Nephron (organoid): ENCODE data around the gene MAN2B1.
A peak's percentile ranks its signal among the peaks of the same experiment; 100 is the strongest.
"Not testable (repeated sequence)": the region's sequence is repeated elsewhere in the genome, so short reads cannot be mapped to it uniquely, and the experiment has no call there.

ENCODE experiments used
- H3K27ac Mint-ChIP-seq, 3 experiments: 2 replicates each; pipeline ENCODE4 v1.8.0; 2020; ENCODE audit warnings: mixed read lengths in 3 of 3, mild to moderate bottlenecking in 2 of 3, moderate library complexity in 1 of 3
- H3K27me3 Mint-ChIP-seq: 2 replicates; pipeline ENCODE4 v1.8.0; 2021; ENCODE audit warnings: low read depth, mild to moderate bottlenecking, moderate library complexity, mixed read lengths
- H3K36me3 Mint-ChIP-seq: 2 replicates; pipeline ENCODE4 v1.8.0; 2020; ENCODE audit warnings: low read depth, mixed read lengths
- H3K4me1 Mint-ChIP-seq: 2 replicates; pipeline ENCODE4 v1.8.0; 2020; ENCODE audit warnings: mixed read lengths
- H3K4me3 Mint-ChIP-seq, 3 experiments: 2 replicates each; pipeline ENCODE4 v1.8.0; 2020; ENCODE audit warnings: mild to moderate bottlenecking in 3 of 3, mixed read lengths in 3 of 3, moderate library complexity in 2 of 3
- H3K9me3 Mint-ChIP-seq: 2 replicates; pipeline ENCODE4 v1.8.0; 2020; ENCODE audit warnings: mixed read lengths
- TF ChIP-seq, protein P1 (sequence below), 3 experiments: fragments of 200-600 bp; sonication (generic); IDR thresholded peaks; one replicate each; pipeline ENCODE4 v1.5.0; 2021; ENCODE audit warnings: antibody characterized with exemption in 3 of 3; ENCODE audit not compliant: unreplicated experiment in 3 of 3

Gene MAN2B1

DNA sequence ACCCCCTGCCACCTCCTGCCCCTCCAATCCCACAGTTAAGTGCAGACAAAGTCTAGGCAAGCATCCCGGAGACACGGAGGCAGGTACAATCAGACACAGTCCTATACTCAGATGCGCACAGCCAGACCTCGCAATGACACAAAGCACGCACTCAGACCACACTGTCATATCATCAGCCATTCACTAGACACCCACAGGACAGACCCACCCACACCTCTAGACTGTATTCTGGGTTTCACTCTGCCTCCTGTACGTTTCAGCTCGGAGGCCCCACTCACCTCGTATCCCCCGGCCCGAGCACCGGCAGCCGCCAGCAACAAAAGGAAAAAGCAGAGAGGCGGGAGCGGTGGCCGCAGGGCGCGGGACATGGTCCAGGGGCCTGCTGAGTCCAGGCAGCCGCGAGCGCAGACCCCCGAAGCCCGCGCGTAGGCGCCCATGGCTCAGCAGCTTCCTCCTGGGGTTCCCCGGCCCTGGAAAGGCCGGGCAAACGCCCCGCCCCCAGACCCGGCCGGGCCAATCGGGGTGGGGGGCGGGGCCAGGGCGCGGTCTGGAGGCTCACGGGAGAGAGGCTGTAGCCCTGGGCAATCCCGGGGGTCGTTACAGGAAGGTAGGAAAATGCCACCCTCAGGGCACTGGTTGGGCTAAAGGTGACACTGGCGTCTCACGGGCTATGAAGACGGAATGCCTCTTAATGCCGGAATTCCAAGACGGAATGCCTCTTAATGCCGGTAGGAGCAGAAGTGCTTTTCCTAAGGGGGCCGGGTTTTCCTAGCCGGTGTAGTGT, at the start of gene MAN2B1, which contains the start of gene WDR83:
Gene MAN2B1 (minus strand): TSS at position 478 of the 784 bp plus-strand sequence. CDS start 41 bp downstream, at position 437.
Gene WDR83 (plus strand): TSS at position 543 of the 784 bp plus-strand sequence. CDS start 2,984 bp downstream, outside the sequence.
- TF ChIP-seq, protein P1, sequence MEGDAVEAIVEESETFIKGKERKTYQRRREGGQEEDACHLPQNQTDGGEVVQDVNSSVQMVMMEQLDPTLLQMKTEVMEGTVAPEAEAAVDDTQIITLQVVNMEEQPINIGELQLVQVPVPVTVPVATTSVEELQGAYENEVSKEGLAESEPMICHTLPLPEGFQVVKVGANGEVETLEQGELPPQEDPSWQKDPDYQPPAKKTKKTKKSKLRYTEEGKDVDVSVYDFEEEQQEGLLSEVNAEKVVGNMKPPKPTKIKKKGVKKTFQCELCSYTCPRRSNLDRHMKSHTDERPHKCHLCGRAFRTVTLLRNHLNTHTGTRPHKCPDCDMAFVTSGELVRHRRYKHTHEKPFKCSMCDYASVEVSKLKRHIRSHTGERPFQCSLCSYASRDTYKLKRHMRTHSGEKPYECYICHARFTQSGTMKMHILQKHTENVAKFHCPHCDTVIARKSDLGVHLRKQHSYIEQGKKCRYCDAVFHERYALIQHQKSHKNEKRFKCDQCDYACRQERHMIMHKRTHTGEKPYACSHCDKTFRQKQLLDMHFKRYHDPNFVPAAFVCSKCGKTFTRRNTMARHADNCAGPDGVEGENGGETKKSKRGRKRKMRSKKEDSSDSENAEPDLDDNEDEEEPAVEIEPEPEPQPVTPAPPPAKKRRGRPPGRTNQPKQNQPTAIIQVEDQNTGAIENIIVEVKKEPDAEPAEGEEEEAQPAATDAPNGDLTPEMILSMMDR (IDR thresholded peaks at IDR 0.05; ENCODE audit: unreplicated experiment in 3 of 3) = no peak
- no peaks in the 10 kb centered on the region for H3K9me3 Mint-ChIP-seq
- peaks cover 30% of the 10 kb centered on the region for H3K4me1 Mint-ChIP-seq
- peak within 1 kb of the TSS; percentile 97 to 99 (median 98) for H3K4me3 Mint-ChIP-seq
- peaks cover 9% of the 10 kb centered on the region for H3K36me3 Mint-ChIP-seq
- no peaks in the 10 kb centered on the region for H3K27me3 Mint-ChIP-seq
- peak within 1 kb of the TSS; percentile 44 to 88 (median 78) for H3K27ac Mint-ChIP-seq

DNA sequence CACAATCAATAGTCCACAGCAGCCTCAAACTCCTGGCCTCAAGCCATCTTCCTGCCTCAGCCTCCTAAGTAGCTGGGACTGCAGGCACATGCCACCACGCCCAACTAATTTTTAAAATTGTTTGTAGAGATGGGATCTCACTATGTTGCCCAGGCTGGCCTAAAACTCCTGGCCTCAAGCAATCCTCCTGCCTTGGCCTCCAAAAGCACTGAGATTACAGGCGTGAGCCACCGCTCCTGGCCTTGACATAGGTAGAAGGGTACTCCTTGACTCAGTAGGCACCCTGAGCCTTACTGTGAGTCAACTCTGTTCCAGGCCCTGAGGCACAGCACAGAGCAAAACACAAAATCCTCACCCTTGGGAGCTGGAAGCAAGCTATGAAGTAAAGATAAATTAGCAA, 49.4 kb upstream of the MAN2B1 start:
- peaks cover 69% of the 10 kb centered on the region for H3K36me3 Mint-ChIP-seq
- H3K4me3 Mint-ChIP-seq = no peak overlapping the region
- H3K27ac Mint-ChIP-seq = no peak overlapping the region
- H3K4me1 Mint-ChIP-seq = peaks cover 6% of the 10 kb centered on the region
- H3K27me3 Mint-ChIP-seq = no peaks in the 10 kb centered on the region
- no peaks in the 10 kb centered on the region for H3K9me3 Mint-ChIP-seq
- TF ChIP-seq, protein P1 (IDR thresholded peaks at IDR 0.05; ENCODE audit: unreplicated experiment in 3 of 3) = no peak

DNA sequence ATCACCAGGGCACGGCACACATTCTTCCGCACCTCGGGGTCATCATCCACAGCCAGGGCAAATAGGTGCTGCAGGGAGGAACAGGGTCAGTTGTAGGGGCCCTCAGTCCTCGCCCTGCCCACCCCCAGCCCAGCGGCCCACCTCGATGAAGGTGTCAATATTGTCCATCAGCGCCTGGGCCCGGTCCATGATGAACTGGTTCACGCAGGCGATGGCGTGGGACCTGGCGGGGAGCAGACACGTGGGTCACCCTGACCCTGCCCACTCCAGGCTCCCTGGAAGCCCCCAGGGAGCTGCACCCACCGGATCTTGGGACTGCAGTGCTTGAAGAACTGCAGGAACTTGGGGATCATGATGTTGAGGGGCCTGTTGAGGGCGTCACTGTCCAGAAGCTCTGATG, 48.6 kb upstream of the MAN2B1 start:
- Mint-ChIP-seq H3K4me3 (no peak overlapping the region), H3K9me3 (no peaks in the 10 kb centered on the region), H3K4me1 (no peaks in the 10 kb centered on the region)

DNA sequence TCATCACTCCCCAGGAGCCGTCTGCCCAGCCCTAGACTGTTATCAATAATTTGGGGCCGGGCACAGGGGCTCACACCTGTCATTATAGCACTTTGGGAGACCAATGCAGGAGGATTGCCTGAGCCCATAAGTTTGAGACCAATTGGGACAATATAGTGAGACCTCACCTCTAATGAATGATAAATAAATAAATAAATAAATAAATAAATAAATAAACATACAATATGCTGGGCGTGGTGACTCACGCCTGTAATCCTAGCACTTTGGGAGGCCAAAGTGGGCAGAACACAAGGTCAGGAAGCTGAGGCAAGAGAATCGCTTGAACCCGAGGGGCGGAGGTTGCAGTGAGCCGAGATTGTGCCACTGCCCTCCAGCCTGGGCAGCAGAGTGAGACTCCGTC, 46.8 kb upstream of the MAN2B1 start:
- not testable (repeated sequence) for H3K27me3 Mint-ChIP-seq, H3K4me3 Mint-ChIP-seq, H3K9me3 Mint-ChIP-seq, H3K27ac Mint-ChIP-seq, H3K4me1 Mint-ChIP-seq
- H3K36me3 Mint-ChIP-seq = peaks cover 70% of the 10 kb centered on the region

More for the DNA sequence above, 48.6 kb upstream of the MAN2B1 start:
- Mint-ChIP-seq H3K27ac (no peak overlapping the region), H3K27me3 (no peaks in the 10 kb centered on the region), H3K36me3 (peaks cover 71% of the 10 kb centered on the region)
- TF ChIP-seq, protein P1 (IDR thresholded peaks at IDR 0.05; ENCODE audit: unreplicated experiment in 3 of 3) = no peak

DNA sequence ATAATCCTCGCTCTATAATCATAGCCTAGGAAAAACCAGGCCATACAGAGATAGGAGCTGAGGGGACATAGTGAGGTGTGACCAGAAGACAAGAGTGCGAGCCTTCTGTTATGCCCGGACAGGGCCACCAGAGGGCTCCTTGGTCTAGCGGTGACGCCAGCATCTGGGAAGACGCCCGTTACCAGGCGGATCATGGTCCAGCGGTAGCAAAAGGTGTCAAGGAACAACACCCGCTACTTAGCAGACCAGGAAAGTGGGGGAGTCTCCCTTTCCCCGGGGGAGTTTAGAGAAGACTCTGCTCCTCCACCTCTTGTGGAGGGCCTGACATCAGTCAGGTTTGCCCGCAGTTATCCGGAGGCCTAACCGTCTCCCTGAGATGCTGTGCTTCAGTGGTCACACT, 45.5 kb upstream of the MAN2B1 start:
- H3K9me3 Mint-ChIP-seq, H3K27me3 Mint-ChIP-seq, H3K4me1 Mint-ChIP-seq, H3K27ac Mint-ChIP-seq, H3K4me3 Mint-ChIP-seq: not testable (repeated sequence)
- TF ChIP-seq, protein P1 (IDR thresholded peaks at IDR 0.05; ENCODE audit: unreplicated experiment in 3 of 3) = peak; percentile 23 to 38 (median 31)
- peaks cover 73% of the 10 kb centered on the region for H3K36me3 Mint-ChIP-seq

DNA sequence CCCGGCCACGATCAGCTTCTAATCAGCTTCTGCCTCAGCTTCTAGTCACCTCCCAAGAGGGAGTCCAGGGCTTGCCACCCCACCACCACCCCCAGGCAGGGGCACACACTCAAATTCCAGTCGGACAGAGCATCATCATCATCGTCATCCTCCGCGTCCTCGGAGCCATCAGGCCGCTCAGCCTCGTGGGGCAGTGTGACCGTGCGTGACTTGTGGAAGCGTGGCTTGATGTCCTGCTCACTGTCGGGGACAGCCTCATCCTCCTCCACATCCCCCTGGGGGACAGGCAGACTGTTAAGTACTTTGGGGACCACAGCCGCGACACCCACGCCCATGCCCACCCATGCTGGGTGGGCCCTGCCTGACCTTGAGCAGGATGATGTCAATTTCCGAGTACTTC, 44.6 kb upstream of the MAN2B1 start:
- Mint-ChIP-seq H3K4me1 (no peaks in the 10 kb centered on the region), H3K9me3 (no peaks in the 10 kb centered on the region), H3K36me3 (peaks cover 75% of the 10 kb centered on the region), H3K4me3 (no peak overlapping the region), H3K27me3 (no peaks in the 10 kb centered on the region), H3K27ac (no peak overlapping the region)
- TF ChIP-seq, protein P1 (IDR thresholded peaks at IDR 0.05; ENCODE audit: unreplicated experiment in 3 of 3) = no peak
